ENCODE data around the gene PCF11.
"Not testable (repeated sequence)": the region's sequence is repeated elsewhere in the genome, so short reads cannot be mapped to it uniquely, and the experiment has no call there.

Gene PCF11

DNA sequence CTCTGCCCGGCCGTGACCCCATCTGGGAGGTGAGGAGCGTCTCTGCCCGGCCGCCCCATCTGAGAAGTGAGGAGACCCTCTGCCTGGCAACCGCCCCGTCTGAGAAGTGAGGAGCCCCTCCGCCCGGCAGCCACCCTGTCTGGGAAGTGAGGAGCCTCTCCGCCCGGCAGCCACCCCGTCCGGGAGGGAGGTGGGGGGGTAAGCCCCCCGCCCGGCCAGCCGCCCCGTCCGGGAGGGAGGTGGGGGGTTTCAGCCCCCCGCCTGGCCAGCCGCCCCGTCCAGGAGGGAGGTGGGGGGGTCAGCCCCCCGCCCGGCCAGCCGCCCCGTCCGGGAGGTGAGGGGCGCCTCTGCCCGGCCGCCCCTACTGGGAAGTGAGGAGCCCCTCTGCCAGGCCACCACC lies 23.7 kb upstream of the PCF11 start:
- H3K9me3 ChIP-seq (ENCODE audit: control extremely low read depth in 1 of 5, control insufficient read depth in 4 of 5, insufficient read depth in 2 of 5, low read depth in 1 of 5, low read length in 4 of 5); DNase-seq; H3K4me3 ChIP-seq (ENCODE audit: control insufficient read depth in 1 of 7, extremely low read depth in 1 of 7, insufficient read depth in 4 of 7, low read depth in 2 of 7, low read length in 6 of 7); H3K36me3 ChIP-seq (ENCODE audit: control insufficient read depth in 4 of 4, insufficient read depth in 4 of 4, low read length in 3 of 4); POLR2A ChIA-PET; CTCF ChIA-PET; H3K27ac ChIP-seq (ENCODE audit: insufficient read depth in 1 of 2, low read depth in 1 of 2, low read length in 2 of 2, poor library complexity in 1 of 2, severe bottlenecking in 2 of 2); H3K27me3 ChIP-seq (replicated peaks in 2 of 5; ENCODE audit: control insufficient read depth in 4 of 5, insufficient read depth in 5 of 5, low read length in 4 of 5); H3K4me1 ChIP-seq (ENCODE audit: control extremely low read depth in 1 of 4, control insufficient read depth in 4 of 4, insufficient read depth in 4 of 4, low read length in 3 of 4): not testable (repeated sequence)
- WGBS (ENCODE audit: insufficient coverage), result no CpG with 5 or more reads among the region's 29 CpGs

DNA sequence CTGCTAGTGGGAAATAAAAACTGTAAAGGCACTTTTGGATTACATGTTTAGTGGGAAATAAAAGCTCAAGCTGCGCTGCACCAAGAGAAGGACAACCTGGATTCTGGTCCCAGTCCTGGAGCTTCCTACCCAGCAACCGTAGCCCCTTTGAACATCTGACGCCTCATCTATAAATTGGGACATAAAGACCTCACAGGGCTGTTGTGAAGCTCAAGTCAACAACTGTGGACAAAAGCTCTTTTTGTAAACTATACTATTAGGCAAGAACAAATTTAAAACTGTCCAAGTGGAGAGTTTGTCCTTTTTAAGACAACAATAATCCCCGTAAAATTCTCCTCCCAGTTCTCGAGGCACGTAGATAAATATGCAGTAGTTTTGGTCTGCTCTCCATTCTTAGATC lies 17.6 kb upstream of the PCF11 start:
- no peak overlapping the region for H3K4me3 ChIP-seq (ENCODE audit: control insufficient read depth in 1 of 7, extremely low read depth in 1 of 7, insufficient read depth in 4 of 7, low read depth in 2 of 7, low read length in 6 of 7)
- ChIA-PET POLR2A (interaction anchor here (0.6 kb wide), 1 partner anchor 64 kb away, joined by 3 read pairs; no protein-coding TSS in a partner anchor), CTCF (no interaction called here)
- H3K27me3 ChIP-seq (replicated peaks in 2 of 5; ENCODE audit: control insufficient read depth in 4 of 5, insufficient read depth in 5 of 5, low read length in 4 of 5), result no peaks in the 10 kb centered on the region
- peaks cover 0 to 4% (median 0%) of the 10 kb centered on the region in 4 experiments for H3K4me1 ChIP-seq (ENCODE audit: control extremely low read depth in 1 of 4, control insufficient read depth in 4 of 4, insufficient read depth in 4 of 4, low read length in 3 of 4)
- H3K27ac ChIP-seq (ENCODE audit: insufficient read depth in 1 of 2, low read depth in 1 of 2, low read length in 2 of 2, poor library complexity in 1 of 2, severe bottlenecking in 2 of 2), result no peak overlapping the region
- H3K36me3 ChIP-seq (ENCODE audit: control insufficient read depth in 4 of 4, insufficient read depth in 4 of 4, low read length in 3 of 4), result no peaks in the 10 kb centered on the region
- DNase-seq, result no peak
- no peaks in the 10 kb centered on the region for H3K9me3 ChIP-seq (ENCODE audit: control extremely low read depth in 1 of 5, control insufficient read depth in 4 of 5, insufficient read depth in 2 of 5, low read depth in 1 of 5, low read length in 4 of 5)
- WGBS (ENCODE audit: insufficient coverage), result 92% methylated on average over 4 of the region's 6 CpGs

DNA sequence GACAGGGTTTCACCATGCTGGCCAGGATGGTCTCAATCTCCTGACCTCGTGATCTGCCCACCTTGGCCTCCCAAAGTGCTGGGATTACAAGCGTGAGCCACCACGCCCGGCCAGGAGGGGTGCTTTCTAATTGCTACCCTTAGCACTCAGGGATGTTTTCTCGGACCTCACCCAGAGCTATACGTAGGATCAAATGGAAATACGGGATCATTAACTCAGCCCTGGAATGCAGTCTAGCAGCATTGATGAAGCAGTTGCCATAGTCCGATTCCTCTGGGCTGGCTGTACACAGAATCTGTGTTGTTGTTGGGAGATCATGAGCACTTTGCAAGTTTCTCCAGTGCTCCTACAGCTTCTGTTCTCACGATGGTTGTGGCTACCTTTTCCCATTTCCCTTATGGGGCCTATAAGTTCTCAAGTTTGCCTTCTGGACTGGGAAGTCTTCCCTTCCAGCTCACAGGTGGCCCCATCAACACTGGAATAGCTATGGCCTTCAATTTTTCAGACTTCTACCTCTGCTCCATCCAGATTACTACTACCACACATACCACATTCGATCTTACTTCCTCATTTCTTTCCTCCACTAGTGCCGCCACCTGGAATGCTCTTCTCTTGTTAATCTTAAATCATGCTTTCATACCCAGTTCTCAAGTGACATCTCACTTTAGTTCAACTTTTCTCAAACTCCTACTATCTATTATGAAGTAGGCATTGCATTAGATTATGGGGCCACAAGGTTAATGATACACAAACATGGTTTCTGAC lies 16.1 kb upstream of the PCF11 start:
- H3K27me3 ChIP-seq (replicated peaks in 2 of 5; ENCODE audit: control insufficient read depth in 4 of 5, insufficient read depth in 5 of 5, low read length in 4 of 5), result no peaks in the 10 kb centered on the region
- 84% methylated on average over 11 of the region's 11 CpGs for WGBS (ENCODE audit: insufficient coverage)
- ChIA-PET CTCF (no interaction called here), POLR2A (no interaction called here)
- H3K4me1 ChIP-seq (ENCODE audit: control extremely low read depth in 1 of 4, control insufficient read depth in 4 of 4, insufficient read depth in 4 of 4, low read length in 3 of 4), result peaks cover 0 to 4% (median 0%) of the 10 kb centered on the region in 4 experiments
- no peak overlapping the region for H3K4me3 ChIP-seq (ENCODE audit: control insufficient read depth in 1 of 7, extremely low read depth in 1 of 7, insufficient read depth in 4 of 7, low read depth in 2 of 7, low read length in 6 of 7)
- H3K27ac ChIP-seq (ENCODE audit: insufficient read depth in 1 of 2, low read depth in 1 of 2, low read length in 2 of 2, poor library complexity in 1 of 2, severe bottlenecking in 2 of 2), result no peak overlapping the region
- no peaks in the 10 kb centered on the region for H3K36me3 ChIP-seq (ENCODE audit: control insufficient read depth in 4 of 4, insufficient read depth in 4 of 4, low read length in 3 of 4)
- DNase-seq, result peak; percentile 19 to 82 (median 70)
- no peaks in the 10 kb centered on the region for H3K9me3 ChIP-seq (ENCODE audit: control extremely low read depth in 1 of 5, control insufficient read depth in 4 of 5, insufficient read depth in 2 of 5, low read depth in 1 of 5, low read length in 4 of 5)

DNA sequence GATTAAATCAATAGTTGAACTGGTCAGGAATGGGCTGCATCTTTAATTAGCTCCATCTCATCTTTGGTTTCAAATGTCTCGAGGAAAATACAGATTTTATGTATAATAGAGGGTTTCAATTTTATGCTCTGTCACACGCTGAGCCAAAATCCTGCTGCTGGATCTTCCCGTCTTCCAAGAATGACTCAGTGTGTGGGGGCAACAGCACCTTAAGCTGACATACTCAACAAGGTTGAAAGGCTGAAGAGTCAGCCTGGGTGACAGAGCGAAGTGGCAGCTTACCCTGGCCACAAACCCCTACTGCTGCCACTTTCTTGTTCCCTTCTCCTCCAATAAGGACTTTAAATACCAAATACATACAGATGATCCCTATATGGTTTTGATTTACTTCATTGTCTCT lies 9.0 kb upstream of the PCF11 start:
- POLR2A ChIA-PET, result no interaction called here
- Histone ChIP-seq H3K27ac (ENCODE audit: insufficient read depth in 1 of 2, low read depth in 1 of 2, low read length in 2 of 2, poor library complexity in 1 of 2, severe bottlenecking in 2 of 2) (no peak overlapping the region), H3K4me3 (ENCODE audit: control insufficient read depth in 1 of 7, extremely low read depth in 1 of 7, insufficient read depth in 4 of 7, low read depth in 2 of 7, low read length in 6 of 7) (no peak overlapping the region), H3K27me3 (replicated peaks in 2 of 5; ENCODE audit: control insufficient read depth in 4 of 5, insufficient read depth in 5 of 5, low read length in 4 of 5) (peaks cover 0 to 2% (median 0%) of the 10 kb centered on the region in 5 experiments), H3K9me3 (ENCODE audit: control extremely low read depth in 1 of 5, control insufficient read depth in 4 of 5, insufficient read depth in 2 of 5, low read depth in 1 of 5, low read length in 4 of 5) (no peaks in the 10 kb centered on the region), H3K36me3 (ENCODE audit: control insufficient read depth in 4 of 4, insufficient read depth in 4 of 4, low read length in 3 of 4) (no peaks in the 10 kb centered on the region), H3K4me1 (ENCODE audit: control extremely low read depth in 1 of 4, control insufficient read depth in 4 of 4, insufficient read depth in 4 of 4, low read length in 3 of 4) (no peaks in the 10 kb centered on the region)
- 100% methylated on average over 2 of the region's 4 CpGs for WGBS (ENCODE audit: insufficient coverage)
- DNase-seq, result no peak
- CTCF ChIA-PET, result no interaction called here

DNA sequence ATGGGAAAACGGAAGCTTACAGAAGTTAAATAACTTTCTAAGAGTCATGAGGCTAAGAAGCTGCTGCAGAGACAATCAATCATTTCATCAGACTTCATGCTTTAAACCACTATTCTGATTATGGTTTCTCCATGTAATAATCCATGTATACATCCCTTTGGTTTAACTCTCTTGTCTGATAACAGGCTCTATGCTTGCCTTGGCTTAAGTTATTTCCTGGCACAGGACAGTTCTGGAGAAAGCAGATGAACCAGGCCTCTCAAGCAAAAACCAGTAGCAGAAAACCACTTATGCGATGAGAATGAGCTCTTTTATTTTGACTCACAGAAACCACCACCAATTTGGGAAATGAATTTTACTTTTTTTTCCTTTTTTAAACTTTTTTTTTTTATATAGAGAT lies 6.5 kb upstream of the PCF11 start:
- Histone ChIP-seq H3K27ac (ENCODE audit: insufficient read depth in 1 of 2, low read depth in 1 of 2, low read length in 2 of 2, poor library complexity in 1 of 2, severe bottlenecking in 2 of 2) (no peak overlapping the region), H3K27me3 (replicated peaks in 2 of 5; ENCODE audit: control insufficient read depth in 4 of 5, insufficient read depth in 5 of 5, low read length in 4 of 5) (peaks cover 0 to 2% (median 0%) of the 10 kb centered on the region in 5 experiments), H3K4me3 (ENCODE audit: control insufficient read depth in 1 of 7, extremely low read depth in 1 of 7, insufficient read depth in 4 of 7, low read depth in 2 of 7, low read length in 6 of 7) (no peak overlapping the region), H3K36me3 (ENCODE audit: control insufficient read depth in 4 of 4, insufficient read depth in 4 of 4, low read length in 3 of 4) (no peaks in the 10 kb centered on the region), H3K9me3 (ENCODE audit: control extremely low read depth in 1 of 5, control insufficient read depth in 4 of 5, insufficient read depth in 2 of 5, low read depth in 1 of 5, low read length in 4 of 5) (no peaks in the 10 kb centered on the region), H3K4me1 (ENCODE audit: control extremely low read depth in 1 of 4, control insufficient read depth in 4 of 4, insufficient read depth in 4 of 4, low read length in 3 of 4) (peaks cover 0 to under 1% (median under 1%) of the 10 kb centered on the region in 4 experiments)
- ChIA-PET POLR2A (no interaction called here), CTCF (interaction anchor here (1.0 to 1.1 kb wide), 2 partner anchors 13 to 18 kb away, joined by 3 read pairs; no protein-coding TSS in a partner anchor)
- no peak for DNase-seq
- WGBS (ENCODE audit: insufficient coverage), result no CpG with 5 or more reads among the region's 2 CpGs

DNA sequence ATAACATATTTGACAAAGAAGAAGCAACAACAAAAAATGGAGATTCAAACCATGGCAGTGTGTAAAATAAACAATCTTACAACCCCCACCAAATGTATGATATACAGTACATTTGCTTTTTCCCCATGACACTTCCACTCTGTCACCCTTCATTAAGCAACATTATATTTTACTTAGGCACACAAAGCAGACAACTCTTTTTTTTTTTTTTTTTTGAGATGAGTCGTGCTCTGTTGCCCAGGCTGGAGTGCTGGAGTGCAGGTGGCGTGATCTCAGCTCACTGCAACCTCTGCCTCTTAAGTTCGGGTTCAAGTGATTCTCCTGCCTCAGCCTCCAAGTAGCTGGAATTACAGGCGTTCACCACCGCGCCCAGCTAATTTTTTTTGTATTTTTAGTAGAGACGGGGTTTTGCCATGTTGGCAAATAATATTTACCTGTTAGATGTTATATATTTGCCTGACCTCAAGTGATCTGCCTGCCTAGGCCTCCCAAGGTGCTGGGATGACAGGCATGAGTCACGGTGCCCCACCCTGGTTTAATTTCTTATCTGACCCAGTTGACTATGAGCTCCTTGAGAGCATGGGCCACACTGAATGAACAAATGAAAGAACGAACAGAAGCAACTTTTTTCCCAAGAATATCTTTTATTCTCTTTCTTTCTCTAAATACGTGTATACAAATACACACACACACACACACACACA lies 5.5 kb upstream of the PCF11 start:
- no peak overlapping the region for H3K27ac ChIP-seq (ENCODE audit: insufficient read depth in 1 of 2, low read depth in 1 of 2, low read length in 2 of 2, poor library complexity in 1 of 2, severe bottlenecking in 2 of 2)
- peaks cover 0 to 9% (median 3%) of the 10 kb centered on the region in 4 experiments for H3K4me1 ChIP-seq (ENCODE audit: control extremely low read depth in 1 of 4, control insufficient read depth in 4 of 4, insufficient read depth in 4 of 4, low read length in 3 of 4)
- DNase-seq, result no peak
- no peaks in the 10 kb centered on the region for H3K36me3 ChIP-seq (ENCODE audit: control insufficient read depth in 4 of 4, insufficient read depth in 4 of 4, low read length in 3 of 4)
- H3K4me3 ChIP-seq (ENCODE audit: control insufficient read depth in 1 of 7, extremely low read depth in 1 of 7, insufficient read depth in 4 of 7, low read depth in 2 of 7, low read length in 6 of 7), result no peak overlapping the region
- ChIA-PET CTCF (no interaction called here), POLR2A (interaction anchor here (0.6 kb wide), 1 partner anchor 52 kb away, joined by 3 read pairs; no protein-coding TSS in a partner anchor)
- 98% methylated on average over 7 of the region's 10 CpGs for WGBS (ENCODE audit: insufficient coverage)
- peaks cover 0 to 2% (median 0%) of the 10 kb centered on the region in 5 experiments for H3K27me3 ChIP-seq (replicated peaks in 2 of 5; ENCODE audit: control insufficient read depth in 4 of 5, insufficient read depth in 5 of 5, low read length in 4 of 5)
- H3K9me3 ChIP-seq (ENCODE audit: control extremely low read depth in 1 of 5, control insufficient read depth in 4 of 5, insufficient read depth in 2 of 5, low read depth in 1 of 5, low read length in 4 of 5), result no peaks in the 10 kb centered on the region

DNA sequence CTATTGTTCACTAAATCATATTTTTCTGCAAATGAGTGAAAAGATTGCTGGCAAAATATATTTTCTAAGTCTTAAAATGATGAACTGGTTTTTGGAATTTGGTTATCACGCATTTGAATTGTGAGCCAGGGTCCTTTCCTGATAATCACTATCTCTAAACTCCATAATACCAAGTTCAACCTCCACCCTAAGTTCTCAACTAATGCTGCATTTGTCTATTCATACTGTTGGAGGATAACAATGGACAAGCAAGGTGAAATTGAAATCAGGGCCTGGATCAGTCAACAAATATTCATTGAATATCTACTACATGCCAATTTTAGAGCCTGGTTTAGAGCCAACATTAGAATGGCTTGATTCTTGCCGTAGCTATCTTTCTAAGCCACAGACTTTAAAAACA lies 4.7 kb upstream of the PCF11 start:
- WGBS (ENCODE audit: insufficient coverage), result no CpG with 5 or more reads among the region's 2 CpGs
- Histone ChIP-seq H3K9me3 (ENCODE audit: control extremely low read depth in 1 of 5, control insufficient read depth in 4 of 5, insufficient read depth in 2 of 5, low read depth in 1 of 5, low read length in 4 of 5) (no peaks in the 10 kb centered on the region), H3K27me3 (replicated peaks in 2 of 5; ENCODE audit: control insufficient read depth in 4 of 5, insufficient read depth in 5 of 5, low read length in 4 of 5) (peaks cover 0 to 2% (median 0%) of the 10 kb centered on the region in 5 experiments), H3K4me3 (ENCODE audit: control insufficient read depth in 1 of 7, extremely low read depth in 1 of 7, insufficient read depth in 4 of 7, low read depth in 2 of 7, low read length in 6 of 7) (no peak overlapping the region), H3K27ac (ENCODE audit: insufficient read depth in 1 of 2, low read depth in 1 of 2, low read length in 2 of 2, poor library complexity in 1 of 2, severe bottlenecking in 2 of 2) (no peak overlapping the region), H3K4me1 (ENCODE audit: control extremely low read depth in 1 of 4, control insufficient read depth in 4 of 4, insufficient read depth in 4 of 4, low read length in 3 of 4) (peaks cover 0 to 9% (median 3%) of the 10 kb centered on the region in 4 experiments), H3K36me3 (ENCODE audit: control insufficient read depth in 4 of 4, insufficient read depth in 4 of 4, low read length in 3 of 4) (no peaks in the 10 kb centered on the region)
- CTCF ChIA-PET, result interaction anchor here (0.9 kb wide), 1 partner anchor 39 kb away, joined by 3 read pairs; no protein-coding TSS in a partner anchor
- no peak for DNase-seq
- POLR2A ChIA-PET, result no interaction called here
